Stimulated activated CD8-positive, alpha-beta memory T cell treated with anti-CD3 and anti-CD28 coated beads, Interleukin-4, amount 100 ng/mL, for 1 hour (primary cell): ENCODE results near the gene PHF12.

ENCODE experiments used
- DNase-seq, 2 donors: peaks; one replicate each; pipeline ENCODE4 v3.0.0-alpha.2; 2020; ENCODE audit warnings: low read depth in 2 of 2, low spot score in 1 of 2

PHF12 gene

DNA sequence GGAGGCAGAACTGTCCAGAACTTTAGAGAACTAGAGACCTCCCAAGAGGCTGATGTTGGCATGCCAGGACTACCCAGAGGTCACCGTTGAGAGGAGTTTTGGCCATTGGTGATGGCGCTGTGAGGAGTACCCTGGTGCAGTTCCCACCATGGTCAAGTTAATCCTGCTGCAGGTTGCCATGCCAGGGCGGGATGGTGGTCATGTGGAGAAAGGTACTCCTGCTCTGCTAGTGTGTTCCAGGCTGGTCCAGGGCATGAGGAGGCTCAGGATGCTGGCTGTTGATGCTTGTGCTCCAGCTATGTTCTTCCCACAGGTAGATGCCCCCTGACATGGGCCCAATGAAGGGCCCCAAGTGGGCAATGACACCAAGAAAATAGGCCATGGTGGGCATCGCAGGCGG lies 4.1 kb upstream of the PHF12 start:
- DNase-seq, result no peak

DNA sequence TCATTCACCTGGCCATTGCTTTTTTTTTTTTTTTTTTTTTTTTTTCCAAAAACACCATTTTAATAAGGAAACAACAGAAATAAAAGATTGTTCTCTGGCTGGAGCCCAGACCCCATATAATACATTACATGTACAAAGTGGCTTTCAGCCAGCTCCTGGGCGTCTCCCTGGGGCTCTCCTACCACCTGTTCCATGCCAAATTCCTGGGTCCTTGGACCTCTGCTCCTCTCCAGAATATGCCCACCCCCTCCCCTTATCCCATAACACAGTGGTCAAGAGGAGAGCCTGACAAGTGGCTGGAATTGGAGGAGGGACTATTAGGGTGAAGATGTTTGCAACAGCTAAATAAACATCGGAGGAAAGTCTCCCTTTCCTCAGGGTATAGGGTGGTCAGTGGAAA lies 3.6 kb upstream of the PHF12 start:
- DNase-seq, result no peak

DNA sequence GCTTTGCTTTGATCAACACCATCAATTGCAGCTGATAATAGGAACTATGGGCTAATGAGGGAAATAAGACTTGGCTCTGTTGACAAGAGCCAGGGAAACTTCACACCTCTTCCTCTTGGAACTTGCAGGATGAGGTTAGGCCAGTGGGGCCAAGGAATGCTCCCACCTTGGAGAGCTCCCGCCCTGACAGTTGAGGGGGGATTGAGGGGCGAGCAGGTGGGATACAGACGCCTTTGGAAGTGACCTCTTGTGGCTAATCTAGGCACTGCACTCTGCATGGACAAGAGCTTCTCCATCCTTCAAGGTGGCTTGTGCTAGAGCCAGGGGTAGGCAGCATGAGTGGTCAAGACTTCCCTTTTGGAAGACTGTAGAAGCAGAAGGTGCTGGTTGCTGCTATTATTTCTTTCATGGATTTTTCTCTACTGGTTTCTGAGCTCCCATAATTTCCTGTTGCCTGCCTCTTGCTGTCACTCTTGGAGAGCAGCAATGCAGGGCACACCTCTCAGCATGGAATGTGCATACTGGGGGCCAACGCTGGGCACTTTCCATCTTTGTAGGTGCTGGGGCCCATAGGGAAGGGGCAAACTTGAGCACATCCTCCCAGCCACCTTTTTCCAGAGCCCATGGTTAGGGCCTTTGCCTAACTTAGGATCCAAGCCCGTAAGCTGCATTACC lies 2.3 kb upstream of the PHF12 start:
- DNase-seq, result peak in 1 of 2 donors; percentile 19

DNA sequence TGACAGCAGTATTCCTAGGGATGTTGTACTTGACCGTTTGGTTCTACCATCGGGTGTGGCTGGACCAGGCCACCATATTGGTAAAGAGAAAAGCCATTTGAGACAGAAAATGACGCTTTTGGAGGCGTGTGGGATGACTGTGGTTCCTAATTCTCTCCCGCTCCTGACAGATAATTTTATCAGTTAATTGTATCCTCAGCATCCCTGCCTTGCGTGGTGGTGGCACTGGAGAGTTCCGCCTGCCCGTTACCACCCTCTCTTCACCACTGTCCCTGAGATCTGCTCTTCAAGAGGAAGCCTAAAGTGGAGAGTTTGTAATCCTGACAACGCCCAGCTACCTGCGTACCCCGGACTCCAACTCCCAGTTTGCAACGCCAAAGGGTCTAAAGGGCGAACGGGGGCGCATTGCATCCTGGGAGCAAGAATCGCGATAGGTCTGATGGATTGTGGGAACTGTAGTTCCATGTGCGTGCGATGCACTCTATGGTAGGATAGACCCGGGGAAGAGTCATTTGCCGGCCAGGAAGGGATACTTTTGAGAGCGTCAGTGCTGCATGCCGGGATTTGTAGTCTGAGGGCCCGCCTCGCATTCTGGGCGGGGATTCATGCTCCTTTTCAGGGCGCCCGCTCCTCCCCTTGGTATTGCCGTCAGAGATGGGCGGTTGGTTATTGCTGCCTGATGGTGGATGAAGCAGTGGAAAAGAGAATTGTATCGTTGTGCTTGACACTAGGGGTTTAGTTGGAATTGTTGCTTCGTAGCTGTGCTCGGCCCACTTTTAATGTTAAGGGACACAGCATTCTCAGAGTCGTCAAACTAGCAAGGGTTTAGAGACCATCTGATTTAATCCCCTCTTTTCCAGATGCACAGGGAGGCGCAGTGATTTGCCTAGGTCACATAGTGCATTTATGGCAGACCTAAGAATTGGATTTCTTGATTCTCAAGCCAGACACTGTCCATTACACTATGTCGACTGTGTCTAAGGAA lies 965 bp upstream of the PHF12 start:
- DNase-seq, result peak; percentile 87 to 93

DNA sequence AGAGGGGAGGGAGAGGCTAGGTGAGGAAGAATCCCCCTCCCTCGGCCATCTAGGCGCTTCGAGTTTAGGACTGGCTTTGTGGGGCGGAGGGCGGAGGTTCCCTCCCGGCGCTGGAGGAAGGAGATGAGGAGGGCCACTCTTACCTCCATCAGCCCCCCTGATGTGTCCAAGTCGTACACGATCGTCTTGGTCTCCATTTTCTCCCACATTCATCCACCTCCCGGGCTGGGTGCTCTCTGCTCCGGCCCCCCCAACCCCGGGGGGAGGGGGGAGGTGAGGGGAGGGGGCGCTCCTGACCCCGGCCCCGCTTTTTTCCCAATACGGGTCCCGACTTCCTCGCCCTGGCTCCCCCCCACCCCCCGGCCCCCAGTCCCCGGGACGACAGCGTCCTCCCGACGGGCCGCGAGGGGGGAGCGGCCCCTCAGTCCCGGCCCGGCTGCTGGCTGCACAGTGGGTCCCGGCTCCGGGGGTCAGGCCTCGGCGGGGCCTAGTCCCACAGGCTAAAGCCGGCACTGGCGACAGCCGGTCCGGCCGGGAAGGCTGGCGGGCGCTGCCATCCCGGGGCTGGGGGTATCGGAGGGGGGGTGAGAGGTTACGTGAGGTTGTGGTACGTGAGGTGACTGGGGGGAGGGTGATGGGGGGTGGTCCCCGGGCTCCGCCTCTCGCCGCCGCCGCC lies 428 bp downstream of the PHF12 start:
- peak in 1 of 2 donors; percentile 4 for DNase-seq

DNA sequence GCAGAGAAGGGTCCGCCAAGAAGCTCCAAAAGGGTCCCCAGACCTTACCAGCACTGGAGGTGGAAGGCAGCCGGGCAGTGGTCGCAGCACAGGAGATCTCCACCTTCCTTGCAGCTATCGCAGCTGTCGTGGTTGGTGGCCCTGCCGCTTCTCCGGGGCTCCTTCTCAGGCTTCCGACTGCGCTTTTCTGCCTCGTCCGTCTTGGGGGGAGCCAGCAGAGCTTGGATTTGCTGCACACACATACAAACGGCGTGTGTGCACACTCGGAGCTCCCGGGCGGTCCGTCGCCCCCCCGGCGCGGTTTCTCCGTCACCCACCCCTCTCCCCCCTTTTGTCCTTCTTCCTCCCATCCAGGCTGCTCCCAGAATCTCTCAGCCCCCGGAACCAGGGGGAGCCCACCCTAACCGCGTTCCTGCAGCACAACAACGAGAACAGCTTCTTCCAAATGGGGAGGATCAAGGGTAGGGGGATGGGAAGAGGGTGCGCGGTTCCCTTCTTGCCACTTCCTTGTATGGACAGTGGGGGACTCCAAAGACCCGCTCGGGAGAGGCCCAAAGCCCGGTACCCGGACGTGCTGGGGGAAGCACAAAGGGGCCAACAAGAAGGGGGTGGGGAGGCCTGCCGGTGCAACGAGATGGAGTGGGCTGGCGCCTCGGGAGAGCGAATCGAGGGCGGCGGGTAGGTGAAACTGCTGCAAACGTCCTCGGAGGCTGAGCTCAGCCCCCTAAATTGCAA lies 1.1 kb downstream of the PHF12 start:
- peak in 1 of 2 donors; percentile 15 for DNase-seq

DNA sequence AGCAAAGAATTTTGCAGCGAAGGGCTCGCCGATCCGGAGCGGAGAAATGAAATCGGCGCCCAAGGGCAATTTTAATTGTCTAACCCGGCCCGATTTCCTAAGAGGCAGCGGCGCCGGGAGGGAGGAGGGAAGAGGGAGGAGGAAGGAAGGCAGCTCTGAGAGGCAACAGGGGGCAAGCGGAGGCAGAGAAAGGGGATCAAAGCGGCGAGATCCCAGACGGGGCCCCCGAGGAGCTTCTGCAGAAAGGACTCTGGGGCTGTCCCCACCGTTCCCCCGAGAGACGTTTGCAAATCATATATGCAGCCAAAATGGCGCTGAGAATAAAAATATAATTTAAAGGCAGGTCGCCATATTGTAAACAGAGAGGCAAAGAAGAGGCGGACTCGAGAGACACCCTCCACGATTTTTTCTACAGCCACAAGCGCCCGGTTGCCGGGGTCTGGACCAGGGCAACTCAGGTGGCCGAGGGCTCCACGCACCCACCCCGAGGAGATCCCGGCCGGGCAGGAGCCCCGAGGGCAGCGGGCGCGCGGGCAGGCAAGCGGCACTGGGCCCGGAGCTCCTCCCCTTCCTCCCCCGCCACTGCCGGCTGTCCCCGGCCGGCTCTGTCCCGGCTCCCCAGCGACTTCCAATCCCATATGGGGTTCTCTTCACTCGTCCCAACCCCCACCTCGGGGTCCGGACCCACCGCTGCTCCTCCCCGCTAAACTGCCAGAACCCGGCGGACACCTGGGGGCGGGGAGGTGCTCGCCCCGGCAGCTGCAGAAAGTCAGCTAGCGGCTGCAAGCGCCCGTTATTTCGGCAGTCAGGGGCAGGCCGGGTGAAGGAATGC lies 1.9 kb downstream of the PHF12 start:
- peak in 1 of 2 donors; percentile 24 for DNase-seq

DNA sequence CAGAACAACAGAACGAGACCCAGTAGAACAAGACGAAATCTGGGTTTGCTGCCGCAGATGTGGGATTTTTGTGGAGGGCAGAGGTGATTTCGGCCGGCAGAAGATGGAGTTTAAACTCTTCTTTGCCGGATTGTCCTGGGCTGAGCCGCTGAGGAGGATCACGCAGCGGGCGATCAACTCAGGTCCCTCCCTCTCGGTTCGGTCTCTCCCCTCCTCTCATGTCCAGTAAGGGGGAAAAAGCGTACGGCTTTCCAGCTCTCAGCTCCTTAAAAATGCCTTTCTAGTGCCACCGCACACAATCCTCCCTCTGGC lies 2.5 kb downstream of the PHF12 start:
- no peak for DNase-seq

DNA sequence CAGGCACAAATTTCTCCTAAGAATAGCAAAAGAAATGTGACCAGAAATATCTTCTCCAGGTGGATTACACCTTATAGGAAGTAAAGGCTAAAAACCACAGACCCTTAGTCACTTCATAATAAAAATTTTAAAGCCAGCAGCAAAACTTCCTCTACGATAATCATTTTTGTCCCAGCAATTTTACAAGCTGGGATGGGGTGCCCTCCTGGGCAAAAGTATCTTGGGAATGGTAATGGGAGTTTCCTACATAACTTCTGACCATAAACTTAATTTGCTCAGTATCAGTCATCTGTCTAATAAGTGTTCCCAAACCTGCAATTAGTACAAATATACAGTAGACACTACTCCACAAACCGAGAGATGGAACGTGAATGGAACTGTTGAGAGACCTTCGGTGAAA lies 3.0 kb downstream of the PHF12 start:
- DNase-seq, result no peak

DNA sequence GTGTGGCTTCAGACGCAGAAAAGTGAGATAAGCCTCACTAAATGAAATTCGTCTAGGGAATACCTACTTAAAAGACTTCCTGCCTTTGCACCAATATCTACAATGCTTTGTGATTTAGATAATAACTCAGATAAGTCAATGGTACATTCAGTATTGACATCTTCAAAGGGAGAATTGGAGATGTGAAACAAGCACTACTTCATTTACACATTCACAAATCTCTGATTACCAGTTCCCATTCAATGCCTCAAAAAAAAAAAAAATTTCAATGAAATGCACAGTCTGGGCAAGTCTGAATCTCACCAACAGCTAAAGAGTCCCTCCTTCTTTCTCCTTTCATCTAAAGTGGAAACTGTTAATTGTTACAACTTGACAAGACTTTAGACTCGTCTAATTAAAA lies 3.7 kb downstream of the PHF12 start:
- DNase-seq, result no peak

DNA sequence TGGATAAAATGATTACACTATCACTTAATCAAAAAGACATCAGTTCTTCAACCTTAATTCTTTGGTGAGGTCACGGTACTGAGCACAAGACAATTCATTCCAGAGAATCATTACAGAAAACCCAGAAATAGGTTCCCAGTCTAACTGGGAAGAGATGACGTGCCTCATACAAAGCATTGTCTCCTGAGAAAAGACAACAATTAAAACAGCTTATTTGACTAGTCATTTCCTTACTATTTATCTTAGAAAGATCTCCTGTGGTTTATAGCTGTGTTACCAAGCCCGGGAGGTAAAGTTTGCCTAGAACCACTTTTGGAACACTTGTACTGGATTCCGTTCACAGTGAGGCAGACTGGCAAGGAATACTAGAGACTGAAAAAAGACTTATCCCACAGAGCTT lies 5.1 kb downstream of the PHF12 start:
- DNase-seq, result no peak

DNA sequence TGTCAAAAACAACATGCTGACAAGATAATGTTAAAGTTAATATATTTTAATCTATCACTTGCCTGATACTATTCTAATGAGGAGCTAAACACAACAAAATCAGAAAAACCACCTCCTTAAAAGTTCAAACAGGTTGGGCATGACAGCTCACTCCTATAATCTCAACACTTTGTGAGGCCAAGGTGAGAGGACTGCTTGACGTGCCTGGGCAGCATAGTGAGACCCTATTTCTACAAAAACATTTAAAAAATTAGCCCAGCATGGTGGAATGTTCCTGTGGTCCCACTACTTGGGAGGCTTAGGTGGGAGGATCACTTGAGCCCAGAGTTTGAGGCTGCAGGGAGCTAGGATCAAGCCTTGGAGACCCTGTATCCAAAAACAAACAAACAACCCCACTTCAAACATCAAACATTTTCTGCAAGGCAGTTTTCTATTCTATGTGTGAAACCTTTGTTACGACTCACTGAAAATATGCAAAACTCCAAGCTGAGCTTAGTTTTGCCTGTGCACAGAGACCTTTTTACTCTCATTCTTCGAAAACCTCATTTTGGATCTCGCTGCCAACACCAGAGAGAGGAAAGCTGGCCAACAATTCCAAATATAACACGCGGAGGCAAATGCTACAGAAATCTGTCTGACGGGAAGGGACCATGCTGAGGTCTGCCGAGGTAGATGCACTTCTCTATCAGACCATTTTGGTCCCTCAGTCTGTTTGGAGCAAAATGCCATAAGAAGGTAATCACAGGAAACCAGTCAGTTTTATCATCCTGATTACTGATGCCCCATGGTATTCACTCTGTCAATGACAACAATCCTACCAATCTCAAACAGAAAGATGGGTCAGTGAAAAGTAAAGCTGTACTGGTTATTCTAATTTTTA lies 6.2 kb downstream of the PHF12 start:
- DNase-seq, result no peak

DNA sequence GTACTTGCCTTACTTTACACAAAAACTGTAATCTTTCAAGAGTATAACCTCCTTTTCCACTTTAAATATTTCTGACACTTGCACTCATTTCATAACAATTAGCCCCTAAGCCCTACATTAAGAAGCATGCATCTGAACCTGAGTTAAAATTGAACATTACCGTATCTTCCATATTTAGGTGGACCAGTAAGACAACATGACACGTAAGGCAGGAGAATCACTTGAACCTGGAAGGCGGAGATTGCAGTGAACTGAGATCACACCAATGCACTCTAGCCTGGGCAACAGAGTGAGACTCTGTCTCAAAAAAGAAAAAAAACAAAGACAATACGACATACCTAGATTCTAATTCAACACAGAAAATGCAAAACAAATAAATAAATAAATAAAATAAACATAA lies 7.0 kb downstream of the PHF12 start:
- no peak for DNase-seq

DNA sequence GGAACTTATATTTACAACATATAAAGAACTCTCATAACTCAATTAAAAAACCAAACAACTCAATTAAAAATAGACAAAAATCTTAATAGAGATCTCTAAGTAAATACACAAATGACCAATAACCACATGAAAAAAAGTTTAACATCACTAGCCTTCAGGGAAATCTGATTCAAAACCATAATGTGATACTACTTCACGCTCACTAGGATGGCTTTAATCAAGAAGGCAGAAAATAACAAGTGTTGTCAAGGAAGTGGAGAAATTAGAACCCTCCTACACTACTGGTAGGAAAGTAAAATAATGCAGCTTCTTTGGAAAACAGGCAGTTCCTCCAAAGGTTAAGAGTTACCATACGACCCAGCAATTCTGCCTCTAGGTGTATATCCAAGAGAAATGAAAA lies 8.4 kb downstream of the PHF12 start:
- no peak for DNase-seq

DNA sequence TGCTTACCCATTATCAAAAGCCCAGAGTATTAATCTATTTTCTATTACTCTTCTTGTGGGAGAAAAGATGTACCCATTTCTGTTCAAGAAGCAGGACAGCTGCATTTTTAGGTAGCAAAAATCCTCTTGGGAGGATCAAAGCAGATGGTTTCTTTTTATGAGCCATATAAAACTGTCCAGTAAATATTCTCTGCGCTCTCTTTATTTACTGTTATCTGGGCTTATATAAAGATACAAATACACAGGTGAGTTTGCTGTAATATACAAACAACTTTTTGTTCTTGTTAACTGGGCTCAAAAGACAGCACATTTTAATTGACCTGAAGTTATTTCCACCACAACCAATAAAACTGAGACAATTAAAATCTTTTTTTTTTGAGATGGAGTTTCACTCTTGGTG lies 10.1 kb downstream of the PHF12 start:
- no peak for DNase-seq

DNA sequence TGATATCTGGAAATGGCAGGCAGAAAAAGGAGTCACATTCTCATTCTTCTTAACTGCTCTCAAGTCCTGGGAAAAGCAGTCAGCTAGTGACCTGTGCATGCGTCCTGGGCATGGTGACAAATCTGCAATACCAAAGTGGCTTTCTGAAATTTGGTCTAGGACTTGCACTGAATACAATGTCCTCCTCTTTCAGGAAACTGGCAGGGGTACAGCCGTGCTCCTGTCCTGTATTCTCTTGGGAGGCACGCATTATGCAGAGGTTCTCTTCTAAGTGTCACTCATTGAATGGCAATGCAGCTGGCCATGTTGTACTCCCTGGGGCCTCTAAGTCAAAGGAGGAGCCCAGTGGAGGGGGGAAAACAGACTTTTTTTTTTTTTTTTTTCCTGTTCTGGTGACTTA lies 10.6 kb downstream of the PHF12 start:
- DNase-seq, result no peak

DNA sequence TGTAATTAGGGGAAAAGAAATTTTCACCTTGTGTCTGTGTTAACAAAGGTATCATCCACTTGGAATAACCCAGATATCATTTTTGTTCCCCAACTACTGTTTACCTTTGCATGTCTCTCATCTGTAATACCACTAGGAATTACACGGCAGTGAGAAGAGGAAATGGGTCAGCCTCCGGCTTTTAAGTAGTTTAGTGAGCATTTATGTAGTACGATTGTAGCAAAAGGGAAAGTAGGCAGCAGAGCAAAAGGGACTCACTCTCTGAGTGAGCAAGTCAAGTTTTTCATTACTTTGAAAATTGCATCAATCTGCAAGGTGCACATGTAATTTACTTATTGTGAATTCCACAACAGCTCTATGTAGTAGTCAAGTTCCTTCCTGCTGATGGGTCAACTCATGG lies 11.2 kb downstream of the PHF12 start:
- no peak for DNase-seq

DNA sequence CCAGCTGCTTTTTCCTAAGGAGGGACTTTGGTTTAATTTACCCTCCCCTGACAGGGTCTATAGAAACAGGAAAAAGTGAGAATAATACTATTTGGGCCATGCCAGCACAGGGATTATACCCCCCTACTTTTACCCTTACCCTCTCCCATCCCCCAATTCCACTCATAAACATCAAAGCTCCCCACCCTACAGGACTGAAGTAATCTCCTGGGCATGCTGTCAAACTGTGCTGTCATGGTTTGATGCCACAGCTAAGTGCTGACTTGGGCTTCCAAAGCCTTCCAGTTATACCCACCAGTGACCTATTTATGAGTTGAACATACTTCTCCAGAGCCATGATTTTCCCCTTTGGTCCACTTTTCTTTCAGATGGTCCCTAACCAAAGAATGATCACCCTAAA lies 12.8 kb downstream of the PHF12 start:
- no peak for DNase-seq

DNA sequence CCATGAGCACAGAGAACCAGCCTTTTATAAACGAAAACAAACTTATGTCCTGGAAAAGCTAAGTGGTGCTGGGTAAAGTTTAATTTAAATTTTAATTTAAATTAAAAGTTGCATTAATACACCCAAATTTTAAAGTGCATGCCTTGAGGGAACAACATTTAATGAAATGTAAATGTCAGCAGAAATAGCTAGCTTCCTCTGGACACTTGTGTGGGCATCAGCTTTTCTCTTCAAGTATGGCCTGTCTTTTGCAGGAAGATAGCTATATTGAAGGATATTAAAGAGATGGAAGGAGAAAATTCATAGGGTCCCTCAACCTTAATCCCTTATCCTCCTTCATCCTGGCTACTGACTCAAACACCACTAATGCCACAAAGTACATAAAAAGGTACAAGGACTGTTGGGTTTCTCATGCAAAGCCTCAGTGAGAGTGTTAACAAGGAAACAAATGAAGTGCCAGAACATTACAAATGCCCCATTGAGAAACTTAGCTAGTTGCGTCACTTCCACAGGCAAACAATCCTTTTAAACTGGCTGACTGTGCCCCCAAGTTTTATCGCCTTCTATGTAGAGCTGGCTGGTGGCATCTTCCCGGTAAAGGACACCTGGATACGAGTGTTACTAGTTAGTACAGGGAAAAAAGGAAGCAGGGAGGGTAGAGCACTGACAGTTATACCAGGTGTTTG lies 14.1 kb downstream of the PHF12 start:
- DNase-seq, result no peak
